GM12873 (cell line): ENCODE measurements around the gene SFXN5.

ENCODE experiments used
- TF ChIP-seq, protein P1 (sequence below): IDR thresholded peaks from 2 replicates; pipeline ENCODE4 v1.5.1; 2012; ENCODE audit warnings: low read depth, mild to moderate bottlenecking, moderate library complexity, low read length, control low read depth; ENCODE audit not compliant: insufficient read depth; ENCODE audit errors: missing control alignments

SFXN5 gene

DNA sequence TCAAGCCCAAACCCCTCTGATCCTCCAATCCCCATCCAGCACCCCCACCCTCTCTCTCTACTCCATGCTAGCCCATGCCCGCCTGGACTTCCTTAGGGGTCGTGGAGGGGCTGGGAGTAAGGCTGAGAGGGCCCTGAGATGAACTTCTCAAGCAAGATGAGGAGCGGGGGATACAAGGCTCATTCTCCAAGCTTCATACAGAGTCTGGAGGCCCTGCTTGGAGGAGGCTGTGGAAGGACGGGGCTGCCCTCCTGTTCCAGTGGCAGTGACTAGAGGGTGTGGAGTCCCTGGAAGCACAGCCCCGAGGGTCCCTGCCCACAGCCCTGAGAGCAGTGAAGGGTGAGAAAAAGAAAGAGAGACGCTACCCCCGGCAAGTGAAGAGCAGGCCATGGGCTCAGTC lies 108.6 kb downstream of the SFXN5 start:
- TF ChIP-seq, protein P1, sequence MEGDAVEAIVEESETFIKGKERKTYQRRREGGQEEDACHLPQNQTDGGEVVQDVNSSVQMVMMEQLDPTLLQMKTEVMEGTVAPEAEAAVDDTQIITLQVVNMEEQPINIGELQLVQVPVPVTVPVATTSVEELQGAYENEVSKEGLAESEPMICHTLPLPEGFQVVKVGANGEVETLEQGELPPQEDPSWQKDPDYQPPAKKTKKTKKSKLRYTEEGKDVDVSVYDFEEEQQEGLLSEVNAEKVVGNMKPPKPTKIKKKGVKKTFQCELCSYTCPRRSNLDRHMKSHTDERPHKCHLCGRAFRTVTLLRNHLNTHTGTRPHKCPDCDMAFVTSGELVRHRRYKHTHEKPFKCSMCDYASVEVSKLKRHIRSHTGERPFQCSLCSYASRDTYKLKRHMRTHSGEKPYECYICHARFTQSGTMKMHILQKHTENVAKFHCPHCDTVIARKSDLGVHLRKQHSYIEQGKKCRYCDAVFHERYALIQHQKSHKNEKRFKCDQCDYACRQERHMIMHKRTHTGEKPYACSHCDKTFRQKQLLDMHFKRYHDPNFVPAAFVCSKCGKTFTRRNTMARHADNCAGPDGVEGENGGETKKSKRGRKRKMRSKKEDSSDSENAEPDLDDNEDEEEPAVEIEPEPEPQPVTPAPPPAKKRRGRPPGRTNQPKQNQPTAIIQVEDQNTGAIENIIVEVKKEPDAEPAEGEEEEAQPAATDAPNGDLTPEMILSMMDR = no peak

DNA sequence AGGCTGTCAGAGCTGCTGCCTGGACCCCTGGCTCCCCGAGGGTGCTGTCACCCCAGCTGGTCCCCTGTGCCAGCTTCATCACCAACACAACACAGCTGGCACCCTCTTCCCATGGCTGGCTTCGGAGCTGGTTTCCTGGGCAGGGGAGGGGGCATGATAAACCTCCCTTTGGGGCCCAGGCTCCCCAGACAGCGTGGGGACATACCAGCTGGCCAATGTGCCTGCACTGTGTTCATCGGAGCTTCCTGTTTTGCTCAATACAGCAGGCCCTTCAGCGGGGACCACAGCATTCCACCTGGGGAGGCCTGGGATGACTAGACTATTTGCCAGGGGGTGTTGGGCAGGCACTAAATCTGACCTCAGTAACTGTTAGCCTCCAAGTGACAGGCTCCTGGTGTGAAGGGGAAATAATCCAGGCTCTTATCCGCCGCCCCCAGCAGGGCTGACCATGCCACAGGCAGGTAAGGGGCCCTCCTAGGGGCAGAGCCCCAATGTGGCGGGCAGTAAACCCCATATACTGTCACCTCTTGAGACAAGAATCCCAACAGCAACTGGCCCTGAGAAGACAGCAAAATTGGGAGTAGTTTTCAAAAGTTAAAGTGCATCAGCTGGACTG lies 109.6 kb downstream of the SFXN5 start:
- TF ChIP-seq, protein P1 = no peak

DNA sequence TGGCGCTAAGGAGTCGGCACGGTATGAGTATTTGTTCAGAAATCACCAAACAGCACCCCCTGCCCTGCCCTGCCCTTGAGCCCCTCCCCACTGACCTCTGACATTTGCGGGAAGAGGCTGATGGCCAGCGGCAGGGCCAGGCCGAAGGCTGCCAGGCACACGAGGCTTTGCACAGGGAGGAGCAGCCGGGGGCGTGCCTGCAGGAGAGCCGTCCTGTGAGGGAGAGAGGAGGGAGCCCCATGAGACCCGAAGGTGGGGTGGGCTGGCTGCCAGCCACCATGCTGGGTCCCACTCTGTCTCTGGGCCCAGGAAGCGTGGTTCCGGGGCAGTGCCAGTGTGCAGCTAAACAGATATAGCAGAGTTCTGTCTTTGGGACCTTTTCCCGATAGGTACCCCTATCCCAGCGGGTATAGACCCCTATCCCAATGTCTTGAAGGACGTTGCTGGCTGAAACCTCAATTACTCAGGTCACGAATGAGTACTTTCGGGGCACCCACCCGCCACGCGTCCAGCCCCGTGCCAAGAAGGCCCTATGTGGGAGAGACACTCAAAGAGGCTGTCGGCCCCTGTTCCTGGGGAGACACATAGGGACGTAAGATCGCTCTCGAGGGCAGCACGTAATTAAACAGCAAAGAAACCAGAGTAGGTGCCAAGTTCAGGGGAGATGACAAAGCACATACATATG lies 110.3 kb downstream of the SFXN5 start:
- TF ChIP-seq, protein P1 = no peak

DNA sequence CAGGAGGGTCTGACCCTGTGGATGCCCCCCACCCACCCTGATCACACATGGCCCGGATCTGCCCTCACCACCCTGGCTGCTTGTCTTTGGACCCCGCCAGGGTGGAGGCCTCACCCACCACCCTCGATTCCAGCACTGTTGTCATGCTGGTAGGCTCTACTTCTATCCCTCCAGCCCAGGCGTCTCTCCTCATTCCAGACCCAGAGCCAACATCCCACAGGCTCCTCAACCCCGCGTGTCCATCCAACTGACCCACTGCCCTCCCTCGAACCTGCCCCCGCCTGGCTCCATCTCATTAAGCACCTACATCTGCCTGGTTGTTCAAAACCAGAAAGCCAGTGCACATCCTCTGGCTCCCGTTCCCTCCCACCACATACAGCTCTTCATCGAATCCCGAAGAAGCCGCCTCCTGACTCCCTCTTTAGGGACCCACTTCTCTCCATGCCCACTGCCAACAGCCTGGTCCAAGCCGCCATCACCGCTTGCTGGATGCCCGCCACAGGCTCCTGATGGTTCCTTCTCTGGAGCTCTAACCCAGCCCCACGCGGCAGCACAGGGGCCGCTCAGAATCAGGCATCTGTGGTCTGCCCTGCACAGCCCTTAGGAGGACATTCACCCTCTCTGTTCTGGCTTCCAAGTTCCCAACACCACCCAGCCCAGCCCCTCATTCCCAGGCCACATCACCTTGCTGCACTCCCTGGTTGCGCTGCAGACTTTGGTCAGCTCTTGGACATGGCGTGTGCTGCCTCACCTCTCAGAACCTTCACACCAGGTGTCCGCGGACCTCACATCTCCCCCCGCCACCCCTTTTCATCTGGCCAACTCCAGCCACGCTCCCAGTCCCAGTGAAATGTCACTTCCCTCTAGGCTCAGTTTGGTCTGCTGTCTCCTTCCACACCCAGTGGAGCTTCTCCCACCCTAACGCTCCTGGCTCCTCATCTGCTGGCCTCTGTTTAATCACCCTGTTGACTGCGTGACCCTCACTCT lies 111.2 kb downstream of the SFXN5 start:
- TF ChIP-seq, protein P1 = no peak

DNA sequence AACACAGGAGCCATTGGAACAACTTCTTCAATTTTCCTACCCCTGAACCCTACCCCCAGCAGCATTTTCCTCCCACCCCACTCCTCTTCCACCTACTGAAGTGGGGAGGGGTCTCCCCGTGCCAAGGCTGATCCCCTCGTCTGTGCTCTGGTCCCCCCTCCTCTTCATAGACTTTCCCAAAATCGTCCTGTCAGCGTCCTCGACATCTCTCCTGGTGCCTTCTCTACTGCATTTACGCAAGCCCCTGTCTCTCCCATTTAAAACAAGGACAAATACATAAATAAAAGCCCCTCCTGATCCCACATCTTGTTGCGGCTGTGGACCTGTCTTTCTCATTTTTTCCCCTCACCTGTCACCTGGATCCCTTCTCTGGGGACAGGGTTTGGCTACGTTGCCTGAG lies 112.0 kb downstream of the SFXN5 start:
- TF ChIP-seq, protein P1 = no peak

DNA sequence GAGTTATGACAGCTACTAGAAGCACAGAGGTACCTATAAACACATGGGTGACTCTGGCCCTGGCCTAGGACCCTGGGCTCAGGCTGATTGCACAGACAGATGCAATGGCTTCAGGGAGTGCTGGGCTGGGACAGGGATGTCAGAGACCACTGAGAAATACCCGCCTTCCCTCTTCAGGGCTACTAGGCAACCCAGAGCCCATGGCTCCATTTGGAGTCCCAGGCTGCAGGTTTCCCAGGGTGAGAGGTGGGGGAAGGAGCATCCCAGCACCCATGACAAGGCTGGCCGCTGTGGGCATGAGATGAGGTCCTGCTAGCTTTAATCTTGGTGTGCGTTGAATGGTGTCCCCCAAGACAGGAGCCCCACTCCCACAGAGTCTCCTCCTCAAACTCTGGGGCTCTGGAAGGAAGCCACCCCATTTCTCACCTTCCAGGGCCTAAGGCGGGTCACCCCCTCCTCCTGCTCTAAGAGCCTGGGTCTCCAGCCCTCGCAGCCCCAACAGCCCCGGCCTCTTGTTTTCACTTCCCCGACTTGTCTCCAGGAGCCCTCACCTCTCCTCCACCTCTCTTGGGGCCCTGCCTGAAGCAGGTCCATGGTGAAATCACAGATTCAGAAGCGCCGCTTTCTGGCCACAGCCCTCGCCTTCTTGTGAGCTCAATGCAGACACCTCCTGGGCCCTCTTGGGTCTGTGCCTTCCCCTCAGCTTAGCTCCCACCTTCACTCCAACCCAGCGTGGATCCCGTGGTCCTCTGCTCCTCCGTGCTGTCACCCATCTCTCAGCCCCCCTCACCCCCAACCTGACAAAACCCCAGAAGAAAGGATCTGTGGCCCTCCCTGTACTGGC lies 112.7 kb downstream of the SFXN5 start:
- TF ChIP-seq, protein P1 = no peak
